Psoas muscle (tissue), 8 donors: ENCODE data around the gene EPHA4. TPM values are rescaled to one million over a fixed set of nuclear protein-coding genes. Genes with fewer than 3 reads are reported as not detected.

Experiments
- ATAC-seq, 4 donors: fragments of 200-7000 bp; cut with Tn5 transposase; one replicate each; pipeline ENCODE4 v1.9.1; 2020; ENCODE audit warnings: moderate library complexity in 3 of 4, mild to moderate bottlenecking in 2 of 4
- DNase-seq, 2 donors: peaks; one replicate each; pipeline ENCODE4 v3.0.0-alpha.2; 2020
- H3K27ac ChIP-seq: fragments of 200-600 bp; one replicate; pipeline ENCODE4 v1.8.0; 2022
- H3K27me3 ChIP-seq, 3 donors: fragments of 200-600 bp in 1 of 3; one replicate each; pipeline versions ENCODE4 v1.6.1 to v1.8.0; 2013 to 2022; ENCODE audit warnings: low read length in 2 of 3, mild to moderate bottlenecking in 2 of 3, moderate library complexity in 1 of 3; ENCODE audit not compliant: insufficient read depth in 3 of 3
- H3K36me3 ChIP-seq, 2 donors: fragments of 200-600 bp in 1 of 2; one replicate each; pipeline versions ENCODE4 v1.6.1 to v1.8.0; 2013 to 2022; ENCODE audit warnings: low read depth in 1 of 2, mild to moderate bottlenecking in 1 of 2, moderate library complexity in 1 of 2; ENCODE audit not compliant: insufficient read depth in 1 of 2
- H3K4me1 ChIP-seq: fragments of 200-600 bp; one replicate; pipeline ENCODE4 v1.8.0; 2022
- H3K4me3 ChIP-seq: fragments of 200-600 bp; one replicate; pipeline ENCODE4 v1.8.0; 2022; ENCODE audit warnings: mild to moderate bottlenecking
- H3K9me3 ChIP-seq: fragments of 200-600 bp; one replicate; pipeline ENCODE4 v1.8.0; 2022
- CTCF ChIP-seq: fragments of 200-600 bp; IDR thresholded peaks from one replicate; pipeline ENCODE4 v1.8.0; 2022; ENCODE audit warnings: antibody characterized with exemption
- WGBS, 3 donors: extraction: QIAGEN DNeasy Blood & Tissue Kit; methylation state at CpG; one replicate each; pipeline versions ENCODE4 v1.1.6 to v1.1.7; 2013; 5-methylcytosine and 5-hydroxymethylcytosine counted together
- intact Hi-C, 2 donors: fragments of 100-400 bp; cut with DNase I; formaldehyde crosslinking; loops; one replicate each; pipeline versions ENCODE4 v1.11.0 to v1.14.2; 2022
- long read RNA-seq, 2 donors: library from polyadenylated mRNA; unstranded; transcript quantifications; one replicate each; pipeline ENCODE4 v2.0.0, GENCODE V29; 2021
- polyA plus RNA-seq, 3 donors: library from polyadenylated mRNA; stranded (reverse); fragments of 200-250 nt; gene quantifications; one replicate each; pipeline ENCODE4 v1.2.3, GENCODE V29; 2013
- total RNA-seq, 4 donors: library from RNA; stranded (reverse); fragmentation: NEBNext Ultra II Directional in 2 of 4; extraction: Animal tissue kit (Norgen Biotek cat#: 25700) in 2 of 4; gene quantifications; one replicate each; pipeline versions ENCODE4 v1.2.1 to v1.2.4, GENCODE V29; 2021 to 2023
- donor health status: healthy with polysubstance abuse.
- donor health status: DM: no; HTN: no; CAD: no; lungs with moderate emphysema.
- donor health status: Bipolar disorder and iron deficiency.
- donor health status: healthy.
- donor health status: DM: yes; HTN: yes; CAD: no.
- donor health status: DM: no; HTN: no; CAD: no.
- donor health status: DM: no; HTN: no; CAD: no.
- donor health status: DM: yes; HTN: yes; CAD: no.

Gene EPHA4
- total RNA-seq: 1 to 10 TPM; 3.3 to 5.9 (median 4.8) TPM
- 1 to 10 TPM in 2 of 3 donors, under 1 TPM in 1; 0.76 to 6.3 (median 1.3) TPM for polyA plus RNA-seq
- long read RNA-seq, donor 1, partial matches to known transcripts: 1 of 1 reads
- long read RNA-seq, donor 1, other reads (novel, unspliced or antisense): 0 of 1 reads
- long read RNA-seq, donor 2, partial matches to known transcripts: 4 of 5 reads
- long read RNA-seq, donor 2, other reads (novel, unspliced or antisense): 1 of 5 reads

GRCh38 chr2:221572219-221572820, at the start of gene EPHA4:
EPHA4 (minus strand) TSS chr2:221572304; CDS start chr2:221572248, 56 bp downstream.
- intact Hi-C loops: loop anchor here (2.0 to 10.0 kb wide), 5 partner anchors 130 to 886 kb away; no protein-coding TSS in a partner anchor
- DNase-seq: peak; percentile 89 to 93
- peak within 1 kb of the TSS; percentile 93 for H3K4me3 ChIP-seq
- peak; percentile 91 to 95 (median 94) for ATAC-seq
- no peaks in the 10 kb centered on the region for H3K9me3 ChIP-seq
- peaks cover 15% of the 10 kb centered on the region for H3K4me1 ChIP-seq
- peak; percentile 19 for TF ChIP-seq CTCF
- no peaks in the 10 kb centered on the region for H3K36me3 ChIP-seq
- H3K27me3 ChIP-seq: peaks cover 0 to 9% (median 0%) of the 10 kb centered on the region in 3 donors
- peak within 1 kb of the TSS; percentile 78 for H3K27ac ChIP-seq
- WGBS, 3 donors: 0 to 1% (median 0%) methylated on average over 47 to 55 of the region's 55 CpGs

- ATAC-seq (no peak), DNase-seq (no peak)
- no peaks in the 10 kb centered on the region for H3K9me3 ChIP-seq
- H3K36me3 ChIP-seq: no peaks in the 10 kb centered on the region
- no peak overlapping the region for H3K27ac ChIP-seq
- H3K4me1 ChIP-seq: no peaks in the 10 kb centered on the region
- no peak for TF ChIP-seq CTCF
- H3K27me3 ChIP-seq: peaks cover 0 to 3% (median 0%) of the 10 kb centered on the region in 3 donors
- WGBS, 3 donors: 43 to 53% (median 48%) methylated on average over 2 of the region's 2 CpGs
- intact Hi-C loops: no loop called here
- H3K4me3 ChIP-seq: no peak overlapping the region
Observed at GRCh38 chr2:221618007-221618406, 45.9 kb upstream of the EPHA4 start.

- Histone ChIP-seq H3K9me3 (no peaks in the 10 kb centered on the region), H3K36me3 (no peaks in the 10 kb centered on the region), H3K4me3 (no peak overlapping the region), H3K27me3 (peaks cover 0 to 3% (median 0%) of the 10 kb centered on the region in 3 donors), H3K4me1 (no peaks in the 10 kb centered on the region), H3K27ac (no peak overlapping the region)
- DNase-seq: no peak
- TF ChIP-seq CTCF: no peak
- no peak for ATAC-seq
- 42 to 57% (median 45%) methylated on average over 13 of the region's 13 CpGs for WGBS, 3 donors
- intact Hi-C loops: no loop called here
Observed at GRCh38 chr2:221616561-221616960, 44.5 kb upstream of the EPHA4 start.

- no peak for TF ChIP-seq CTCF
- Histone ChIP-seq H3K4me3 (no peak overlapping the region), H3K9me3 (no peaks in the 10 kb centered on the region), H3K27me3 (peaks cover 0 to 3% (median 0%) of the 10 kb centered on the region in 3 donors), H3K36me3 (no peaks in the 10 kb centered on the region), H3K4me1 (no peaks in the 10 kb centered on the region), H3K27ac (no peak overlapping the region)
- ATAC-seq (no peak), DNase-seq (no peak)
- 61 to 70% (median 63%) methylated on average over 6 of the region's 6 CpGs for WGBS, 3 donors
- intact Hi-C loops: no loop called here
Observed at GRCh38 chr2:221614274-221614673, 42.2 kb upstream of the EPHA4 start.
